CD4-positive, alpha-beta T cell (primary cell): Measurements from ENCODE around the gene TMEFF2. TPM values are rescaled to one million over a fixed set of nuclear protein-coding genes. Genes with fewer than 3 reads are reported as not detected.

Source experiments
- ATAC-seq: fragments of 200-7000 bp; cut with Tn5 transposase; one replicate; pipeline ENCODE4 v1.10.0; 2022; ENCODE audit warnings: mild to moderate bottlenecking; ENCODE audit not compliant: poor library complexity
- CTCF ChIA-PET: fragments of 350-600 bp; sonication (Branson Sonifier 250); formaldehyde crosslinking; loops from one replicate; lab custom pipeline; 2021; ENCODE audit warnings: antibody characterized with exemption, inconsistent platforms; lab: Charles Lee
- POLR2A ChIA-PET: fragments of 350-600 bp; sonication (Branson Sonifier 250); formaldehyde crosslinking; loops from one replicate; lab custom pipeline; 2021; ENCODE audit warnings: antibody characterized with exemption, inconsistent platforms; lab: Charles Lee
- DNase-seq, 14 experiments: peaks; one replicate each; pipeline ENCODE4 v3.0.0-alpha.2; 2013 to 2020; ENCODE audit warnings: mixed read lengths in 2 of 14
- H3K27ac ChIP-seq, 2 donors: one replicate each; pipeline versions ENCODE4 v1.5.1 to v1.7.0; 2013; ENCODE audit warnings: low read length in 2 of 2, low read depth in 1 of 2, mild to moderate bottlenecking in 1 of 2
- H3K27me3 ChIP-seq, 2 experiments: 1 replicate in 1 of 2; 2 replicates in 1 of 2; pipeline versions ENCODE4 v1.6.1 to v1.7.0; 2013; ENCODE audit warnings: low read length in 2 of 2, control low read depth in 1 of 2, mild to moderate bottlenecking in 1 of 2, moderate library complexity in 1 of 2; ENCODE audit not compliant: insufficient read depth in 2 of 2, control insufficient read depth in 1 of 2
- H3K36me3 ChIP-seq: one replicate; pipeline ENCODE4 v1.6.1; 2013; ENCODE audit warnings: low read length, control low read depth; ENCODE audit not compliant: insufficient read depth
- H3K4me1 ChIP-seq: one replicate; pipeline ENCODE4 v1.6.1; 2013; ENCODE audit warnings: low read length, control low read depth; ENCODE audit not compliant: insufficient read depth
- H3K4me3 ChIP-seq: one replicate; pipeline ENCODE4 v1.5.1; 2013; ENCODE audit warnings: mild to moderate bottlenecking, low read length, moderate library complexity
- H3K9me3 ChIP-seq, 2 experiments: 1 replicate in 1 of 2; 2 replicates in 1 of 2; pipeline versions ENCODE4 v1.6.1 to v1.7.0; 2013; ENCODE audit warnings: low read length in 2 of 2, mild to moderate bottlenecking in 2 of 2, control low read depth in 1 of 2, moderate library complexity in 1 of 2; ENCODE audit not compliant: control insufficient read depth in 1 of 2, insufficient read depth in 1 of 2
- H3K27ac Mint-ChIP-seq: one replicate; pipeline ENCODE4 v1.8.0; 2020; ENCODE audit warnings: mixed read lengths
- H3K27me3 Mint-ChIP-seq: one replicate; pipeline ENCODE4 v1.8.0; 2021; ENCODE audit warnings: mixed read lengths
- H3K36me3 Mint-ChIP-seq: one replicate; pipeline ENCODE4 v1.8.0; 2021; ENCODE audit warnings: low read depth, mixed read lengths
- H3K4me1 Mint-ChIP-seq: one replicate; pipeline ENCODE4 v1.8.0; 2021; ENCODE audit warnings: low read depth, mixed read lengths
- H3K4me3 Mint-ChIP-seq: one replicate; pipeline ENCODE4 v1.8.0; 2020; ENCODE audit warnings: mild to moderate bottlenecking, mixed read lengths
- H3K9me3 Mint-ChIP-seq: one replicate; pipeline ENCODE4 v1.8.0; 2020; ENCODE audit warnings: mixed read lengths
- CTCF ChIP-seq: fragments of 200-600 bp; IDR thresholded peaks from one replicate; pipeline ENCODE4 v1.8.0; 2022; ENCODE audit warnings: antibody characterized with exemption, mild to moderate bottlenecking
- intact Hi-C, 2 experiments: fragments of 100-400 bp; cut with DNase I in 1 of 2; cut with micrococcal nuclease in 1 of 2; formaldehyde crosslinking; loops; one replicate each; pipeline versions ENCODE4 v1.15.1 to v1.9.0; 2023 to 2025; cut with DNase I, micrococcal nuclease
- total RNA-seq, 174 experiments: library from RNA in 2 of 174; stranded (reverse) in 2 of 174; gene quantifications; one replicate each; pipeline ENCODE4 v1.2.3 and lab custom pipeline; 2021 to 2026

The TMEFF2 gene
- total RNA-seq, 2 experiments from 2014 or later = not detected

DNA sequence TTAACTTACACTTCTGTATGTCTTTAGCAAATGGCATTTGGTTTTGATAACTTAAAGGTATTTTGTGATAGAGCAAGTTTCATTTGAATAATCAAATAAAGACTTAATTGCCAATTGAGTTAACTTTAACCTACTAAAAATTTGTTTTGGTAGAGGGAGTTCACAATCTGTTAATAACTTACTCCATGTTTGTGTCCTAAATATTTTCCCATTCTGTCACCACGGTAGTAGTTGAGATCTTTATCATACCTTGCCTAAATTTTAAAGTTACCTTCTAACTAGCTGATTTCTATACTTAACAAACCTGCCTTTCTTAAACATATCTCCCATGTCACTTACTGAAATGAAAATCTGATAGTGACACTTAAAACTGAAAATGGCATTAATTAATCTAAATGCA lies 127.1 kb downstream of the TMEFF2 start:
- Histone ChIP-seq H3K27ac (no peak overlapping the region), H3K9me3 (no peaks in the 10 kb centered on the region), H3K4me1 (no peaks in the 10 kb centered on the region), H3K4me3 (no peak overlapping the region), H3K36me3 (no peaks in the 10 kb centered on the region), H3K27me3 (no peaks in the 10 kb centered on the region)
- intact Hi-C loops = no loop called here
- Mint-ChIP-seq H3K9me3 (no peaks in the 10 kb centered on the region), H3K27ac (no peak overlapping the region), H3K36me3 (no peaks in the 10 kb centered on the region), H3K4me3 (no peak overlapping the region), H3K27me3 (peaks cover 4% of the 10 kb centered on the region), H3K4me1 (peaks cover 10% of the 10 kb centered on the region)
- no peak for TF ChIP-seq CTCF
- ChIA-PET CTCF (no interaction called here), POLR2A (no interaction called here)
- ATAC-seq (no peak), DNase-seq (no peak)

DNA sequence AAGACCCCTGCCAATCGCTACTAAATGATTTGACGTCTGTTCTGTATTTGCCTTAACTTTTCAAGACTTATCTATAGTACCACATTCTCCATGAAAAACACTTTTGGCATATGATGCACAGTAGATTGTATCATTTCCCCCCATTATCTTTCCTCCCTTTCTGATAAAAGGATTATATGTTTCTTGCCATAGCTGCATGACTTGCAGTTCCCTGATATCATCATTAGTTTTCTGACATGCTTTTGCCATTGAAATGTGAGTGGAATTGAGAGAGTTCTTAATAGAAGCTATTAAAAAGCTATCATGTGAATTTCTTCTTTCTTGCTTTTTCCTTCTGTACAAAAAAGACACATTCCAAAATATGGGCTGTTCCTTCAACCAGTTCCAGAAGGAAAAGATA lies 130.3 kb downstream of the TMEFF2 start:
- Mint-ChIP-seq H3K27me3 (peaks cover 12% of the 10 kb centered on the region), H3K4me3 (no peak overlapping the region), H3K36me3 (no peaks in the 10 kb centered on the region), H3K27ac (no peak overlapping the region), H3K9me3 (no peaks in the 10 kb centered on the region), H3K4me1 (no peaks in the 10 kb centered on the region)
- no peaks in the 10 kb centered on the region for H3K36me3 ChIP-seq
- CTCF ChIA-PET = no interaction called here
- POLR2A ChIA-PET = no interaction called here
- ATAC-seq (no peak), DNase-seq (no peak)
- TF ChIP-seq CTCF = no peak
- no peak overlapping the region for H3K4me3 ChIP-seq
- no peaks in the 10 kb centered on the region for H3K9me3 ChIP-seq
- intact Hi-C loops = no loop called here
- no peak overlapping the region for H3K27ac ChIP-seq
- H3K4me1 ChIP-seq = no peaks in the 10 kb centered on the region
- no peaks in the 10 kb centered on the region for H3K27me3 ChIP-seq

DNA sequence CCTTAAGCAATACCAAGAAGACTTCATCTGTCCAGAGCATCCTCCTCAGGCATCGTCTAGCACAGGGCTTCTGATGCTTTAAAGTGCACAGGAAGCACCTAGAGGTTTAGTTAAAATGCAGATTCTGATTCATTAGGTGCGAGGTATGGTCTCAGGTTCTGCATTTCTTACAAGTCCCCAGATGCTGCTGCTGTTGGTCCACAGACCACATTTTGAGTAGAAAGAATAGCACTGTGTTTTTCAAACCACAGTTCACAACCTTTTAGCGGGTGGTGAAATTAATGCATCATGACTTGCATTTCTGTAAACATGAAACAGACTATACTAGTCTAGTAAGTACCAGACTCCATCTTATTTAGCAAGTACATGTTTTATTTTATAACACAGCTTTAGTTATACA lies 134.6 kb downstream of the TMEFF2 start:
- DNase-seq (no peak), ATAC-seq (no peak)
- ChIA-PET POLR2A (no interaction called here), CTCF (no interaction called here)
- Histone ChIP-seq H3K27me3 (no peaks in the 10 kb centered on the region), H3K9me3 (no peaks in the 10 kb centered on the region), H3K27ac (no peak overlapping the region), H3K4me3 (no peak overlapping the region), H3K36me3 (no peaks in the 10 kb centered on the region), H3K4me1 (no peaks in the 10 kb centered on the region)
- Mint-ChIP-seq H3K36me3 (no peaks in the 10 kb centered on the region), H3K4me1 (no peaks in the 10 kb centered on the region), H3K4me3 (no peak overlapping the region), H3K9me3 (no peaks in the 10 kb centered on the region), H3K27ac (no peak overlapping the region), H3K27me3 (peaks cover 17% of the 10 kb centered on the region)
- intact Hi-C loops = no loop called here
- TF ChIP-seq CTCF = no peak
